ENCODE data around the gene IL1F10.

The IL1F10 gene

DNA sequence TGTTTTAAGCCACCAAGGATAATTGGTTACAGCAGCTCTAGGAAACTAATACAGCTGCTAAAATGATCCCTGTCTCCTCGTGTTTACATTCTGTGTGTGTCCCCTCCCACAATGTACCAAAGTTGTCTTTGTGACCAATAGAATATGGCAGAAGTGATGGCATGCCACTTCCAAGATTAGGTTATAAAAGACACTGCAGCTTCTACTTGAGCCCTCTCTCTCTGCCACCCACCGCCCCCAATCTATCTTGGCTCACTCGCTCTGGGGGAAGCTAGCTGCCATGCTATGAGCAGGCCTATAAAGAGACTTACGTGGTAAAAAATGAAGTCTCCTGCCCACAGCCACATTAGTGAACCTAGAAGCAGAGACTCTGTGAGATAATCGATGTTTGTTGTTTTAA, 3.5 kb upstream of the IL1F10 start:
- H3F3A ChIP-seq (ENCODE audit: control insufficient read depth, insufficient read depth): no peaks in the 10 kb centered on the region
- H4K20me1 ChIP-seq (ENCODE audit: control insufficient read depth, insufficient read depth, low read depth, low read length): no peaks in the 10 kb centered on the region
- H3K27me3 ChIP-seq (ENCODE audit: control insufficient read depth, low read length): 0 out of 2 replicates have a peak, but pooled peaks cover 2% of the 10 kb centered on the region
- H3K4me1 ChIP-seq (ENCODE audit: control insufficient read depth, low read length): no peaks in the 10 kb centered on the region
- H3K36me3 ChIP-seq (ENCODE audit: control insufficient read depth, low read length): no peaks in the 10 kb centered on the region
- H3K4me2 ChIP-seq (ENCODE audit: low read length): no peak overlapping the region
- no peak overlapping the region for H3K4me3 ChIP-seq (ENCODE audit: low read length)
- no peak overlapping the region for H3K27ac ChIP-seq (ENCODE audit: low read depth, low read length)
- no peaks in the 10 kb centered on the region for H3K79me2 ChIP-seq (ENCODE audit: control insufficient read depth, low read length)
- no peaks in the 10 kb centered on the region for H3K9me2 ChIP-seq (replicated peaks; ENCODE audit: control insufficient read depth, low read length)
- no peaks in the 10 kb centered on the region for H3K9me3 ChIP-seq (ENCODE audit: control insufficient read depth, insufficient read depth, low read length)
- TF ChIP-seq, protein P1, sequence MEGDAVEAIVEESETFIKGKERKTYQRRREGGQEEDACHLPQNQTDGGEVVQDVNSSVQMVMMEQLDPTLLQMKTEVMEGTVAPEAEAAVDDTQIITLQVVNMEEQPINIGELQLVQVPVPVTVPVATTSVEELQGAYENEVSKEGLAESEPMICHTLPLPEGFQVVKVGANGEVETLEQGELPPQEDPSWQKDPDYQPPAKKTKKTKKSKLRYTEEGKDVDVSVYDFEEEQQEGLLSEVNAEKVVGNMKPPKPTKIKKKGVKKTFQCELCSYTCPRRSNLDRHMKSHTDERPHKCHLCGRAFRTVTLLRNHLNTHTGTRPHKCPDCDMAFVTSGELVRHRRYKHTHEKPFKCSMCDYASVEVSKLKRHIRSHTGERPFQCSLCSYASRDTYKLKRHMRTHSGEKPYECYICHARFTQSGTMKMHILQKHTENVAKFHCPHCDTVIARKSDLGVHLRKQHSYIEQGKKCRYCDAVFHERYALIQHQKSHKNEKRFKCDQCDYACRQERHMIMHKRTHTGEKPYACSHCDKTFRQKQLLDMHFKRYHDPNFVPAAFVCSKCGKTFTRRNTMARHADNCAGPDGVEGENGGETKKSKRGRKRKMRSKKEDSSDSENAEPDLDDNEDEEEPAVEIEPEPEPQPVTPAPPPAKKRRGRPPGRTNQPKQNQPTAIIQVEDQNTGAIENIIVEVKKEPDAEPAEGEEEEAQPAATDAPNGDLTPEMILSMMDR (IDR thresholded peaks at IDR 0.05; ENCODE audit: low read depth, low read length, poor library complexity, severe bottlenecking): no peak
- no peak for TF ChIP-seq EZH2phosphoT487 (IDR thresholded peaks at IDR 0.05; ENCODE audit: borderline replicate concordance, low read length)

DNA sequence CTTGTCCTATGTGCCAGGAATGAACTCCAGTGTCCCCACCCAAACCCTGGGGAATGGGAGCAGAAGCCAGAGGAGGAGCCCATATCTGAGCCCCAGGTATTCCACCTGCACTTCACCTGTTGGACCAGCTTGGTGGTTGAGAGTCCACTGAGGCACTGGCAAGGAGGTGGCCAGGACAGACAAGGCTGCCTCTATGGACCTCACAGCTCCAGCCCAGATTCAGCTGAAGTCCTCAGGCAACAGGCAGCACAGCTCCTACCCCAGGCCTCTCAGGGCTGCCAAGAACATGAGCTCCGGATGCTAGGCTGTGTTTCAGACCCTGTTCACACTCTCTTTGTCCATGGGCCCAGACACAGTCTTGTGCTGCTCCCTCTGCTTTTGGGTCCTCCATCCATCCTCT, 2.9 kb upstream of the IL1F10 start:
- Histone ChIP-seq H3K27ac (ENCODE audit: low read depth, low read length) (no peak overlapping the region), H3K4me3 (ENCODE audit: low read length) (no peak overlapping the region), H4K20me1 (ENCODE audit: control insufficient read depth, insufficient read depth, low read depth, low read length) (no peaks in the 10 kb centered on the region), H3K9me3 (ENCODE audit: control insufficient read depth, insufficient read depth, low read length) (no peaks in the 10 kb centered on the region), H3K27me3 (ENCODE audit: control insufficient read depth, low read length) (peaks cover 7% of the 10 kb centered on the region; the same call in 1 of the 2 replicates), H3K4me1 (ENCODE audit: control insufficient read depth, low read length) (no peaks in the 10 kb centered on the region), H3K36me3 (ENCODE audit: control insufficient read depth, low read length) (no peaks in the 10 kb centered on the region), H3K9me2 (replicated peaks; ENCODE audit: control insufficient read depth, low read length) (no peaks in the 10 kb centered on the region), H3F3A (ENCODE audit: control insufficient read depth, insufficient read depth) (no peaks in the 10 kb centered on the region), H3K4me2 (ENCODE audit: low read length) (no peak overlapping the region), H3K79me2 (ENCODE audit: control insufficient read depth, low read length) (no peaks in the 10 kb centered on the region)
- TF ChIP-seq, protein P1 (IDR thresholded peaks at IDR 0.05; ENCODE audit: low read depth, low read length, poor library complexity, severe bottlenecking): no peak
- no peak for TF ChIP-seq EZH2phosphoT487 (IDR thresholded peaks at IDR 0.05; ENCODE audit: borderline replicate concordance, low read length)

DNA sequence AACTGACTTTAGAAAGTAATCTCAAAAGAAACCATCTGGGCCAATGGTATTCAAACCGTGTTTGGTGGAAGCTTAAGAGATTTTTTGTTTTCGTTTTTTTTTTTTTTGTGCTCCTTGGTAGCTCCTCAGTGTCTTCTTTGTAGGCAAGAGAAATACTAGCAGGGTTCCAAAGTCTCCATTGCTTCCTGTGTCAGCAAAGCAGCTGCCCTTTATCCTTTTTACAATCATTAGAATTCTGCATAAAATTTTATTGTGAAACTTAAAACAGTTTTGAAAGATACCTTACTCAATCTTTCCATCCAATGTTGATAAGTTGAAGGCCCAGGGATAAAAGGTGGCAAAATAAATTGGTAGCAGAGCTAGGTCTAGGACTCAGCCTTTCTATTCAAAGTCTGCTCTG, 479 bp downstream of the IL1F10 start:
- H3K4me2 ChIP-seq (ENCODE audit: low read length): no peak overlapping the region
- TF ChIP-seq EZH2phosphoT487 (IDR thresholded peaks at IDR 0.05; ENCODE audit: borderline replicate concordance, low read length): no peak
- TF ChIP-seq, protein P1 (IDR thresholded peaks at IDR 0.05; ENCODE audit: low read depth, low read length, poor library complexity, severe bottlenecking): no peak
- no peak overlapping the region for H3K27ac ChIP-seq (ENCODE audit: low read depth, low read length)
- H3F3A ChIP-seq (ENCODE audit: control insufficient read depth, insufficient read depth): no peaks in the 10 kb centered on the region
- no peaks in the 10 kb centered on the region for H3K4me1 ChIP-seq (ENCODE audit: control insufficient read depth, low read length)
- H3K27me3 ChIP-seq (ENCODE audit: control insufficient read depth, low read length): peaks cover 7% of the 10 kb centered on the region; the same call in 1 of the 2 replicates
- no peaks in the 10 kb centered on the region for H3K9me3 ChIP-seq (ENCODE audit: control insufficient read depth, insufficient read depth, low read length)
- no peak overlapping the region for H3K4me3 ChIP-seq (ENCODE audit: low read length)
- no peaks in the 10 kb centered on the region for H3K79me2 ChIP-seq (ENCODE audit: control insufficient read depth, low read length)
- no peaks in the 10 kb centered on the region for H4K20me1 ChIP-seq (ENCODE audit: control insufficient read depth, insufficient read depth, low read depth, low read length)
- H3K9me2 ChIP-seq (replicated peaks; ENCODE audit: control insufficient read depth, low read length): no peaks in the 10 kb centered on the region
- H3K36me3 ChIP-seq (ENCODE audit: control insufficient read depth, low read length): no peaks in the 10 kb centered on the region

Measured in DOHH2 (cell line).